Measurements from ENCODE around the gene CST5. TPM values are rescaled to one million over a fixed set of nuclear protein-coding genes. Genes with fewer than 3 reads are reported as not detected.
"Not testable (repeated sequence)": the region's sequence is repeated elsewhere in the genome, so short reads cannot be mapped to it uniquely, and the experiment has no call there.

Gene CST5
- not detected in 2 replicates for total RNA-seq (2014; rRNA removed; shearing (Covaris generic))

DNA sequence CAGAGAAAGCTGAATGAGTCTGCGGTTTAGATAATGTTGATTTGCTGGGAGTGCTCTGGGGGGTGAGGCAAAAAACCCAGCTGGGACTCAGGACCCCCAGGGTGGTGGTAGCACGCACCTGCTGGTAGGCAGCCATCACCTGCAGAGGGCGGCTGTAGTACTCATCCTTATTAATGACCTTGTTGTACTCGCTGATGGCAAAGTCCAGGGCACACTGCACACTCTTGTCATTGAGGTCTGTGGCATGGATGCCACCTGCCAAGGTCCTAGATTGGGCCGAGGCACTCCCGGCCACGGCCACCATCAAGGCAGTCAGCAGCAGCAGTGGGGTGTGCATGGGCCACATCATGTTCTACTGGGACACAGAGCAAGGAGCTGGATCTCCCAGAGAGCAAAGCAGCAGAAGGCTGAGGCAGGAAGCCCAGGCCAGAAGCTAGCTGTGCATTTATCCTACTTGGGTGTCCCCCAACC is at the start of gene CST5:
CST5 (minus strand) TSS at position 421 of the 471 bp plus-strand sequence; CDS start at position 349, 72 bp downstream.
- DNase-seq (ENCODE audit: low spot score) = no peak

- DNase-seq (ENCODE audit: low spot score) = no peak
These were observed 49.2 kb upstream of the CST5 start for GRCh38 chr20:23928788-23929187.

DNA sequence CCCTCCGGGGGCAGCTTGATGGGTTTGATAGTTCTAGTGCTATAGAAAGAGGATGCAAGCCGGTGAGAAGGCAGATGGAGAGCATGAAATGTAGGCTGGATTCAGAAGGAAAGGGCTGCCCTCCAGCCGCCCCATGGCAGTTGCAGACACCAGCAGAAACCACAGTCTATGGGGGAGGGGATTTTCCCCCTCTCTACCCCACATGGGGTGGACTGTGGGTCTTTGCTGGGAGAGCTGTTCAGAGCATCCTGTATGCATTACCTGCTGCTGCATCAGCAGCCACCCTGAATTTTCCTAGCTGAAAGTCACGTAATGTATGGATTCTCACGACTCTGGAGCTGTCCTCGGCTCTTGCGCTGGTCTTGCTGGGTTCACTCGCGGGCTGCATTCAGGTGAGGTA is 48.8 kb upstream of the CST5 start:
- DNase-seq (ENCODE audit: low spot score) = no peak

DNA sequence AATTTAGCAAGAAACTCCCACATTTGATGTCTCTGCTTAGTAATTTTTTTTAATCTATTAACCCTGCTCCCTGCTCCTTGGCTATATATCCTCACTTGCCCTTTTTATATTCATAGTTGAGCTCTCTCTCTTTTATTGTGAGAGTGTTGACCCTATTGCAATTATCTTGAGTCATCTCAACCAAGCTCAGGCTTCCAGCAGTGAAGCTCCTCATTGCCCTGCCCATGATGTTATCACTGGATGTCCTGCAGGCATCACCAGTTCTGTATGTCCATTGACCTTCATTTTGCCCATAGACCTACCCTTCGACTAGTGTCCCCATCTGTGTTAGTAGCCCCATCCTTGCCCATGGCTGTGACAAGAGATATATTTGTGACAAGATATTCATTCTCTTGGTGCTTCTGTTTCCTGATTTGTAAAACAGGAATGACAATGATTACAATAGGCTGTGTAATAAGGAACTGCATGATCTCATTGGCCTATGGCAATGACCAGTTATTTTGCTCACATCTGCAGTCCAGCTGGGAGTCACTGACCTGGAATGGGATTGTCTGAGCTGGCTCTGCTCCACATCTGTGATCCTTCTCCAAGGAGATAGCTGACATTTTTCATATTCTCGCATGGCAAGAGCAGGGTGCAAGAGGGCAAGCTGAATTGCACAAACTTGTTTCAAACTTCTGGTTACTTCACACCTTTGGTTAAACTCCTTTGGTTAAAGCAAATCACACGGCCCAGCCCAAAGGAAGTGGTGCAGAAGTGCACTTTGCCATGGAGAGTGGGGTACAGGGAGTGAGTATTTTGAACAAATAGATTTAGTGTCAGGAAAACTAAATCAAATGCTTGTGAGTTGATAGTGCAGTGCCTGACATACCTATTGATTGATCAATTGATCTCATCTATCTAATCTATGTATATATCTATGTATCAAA is 47.7 kb upstream of the CST5 start:
- no peak for DNase-seq (ENCODE audit: low spot score)

DNA sequence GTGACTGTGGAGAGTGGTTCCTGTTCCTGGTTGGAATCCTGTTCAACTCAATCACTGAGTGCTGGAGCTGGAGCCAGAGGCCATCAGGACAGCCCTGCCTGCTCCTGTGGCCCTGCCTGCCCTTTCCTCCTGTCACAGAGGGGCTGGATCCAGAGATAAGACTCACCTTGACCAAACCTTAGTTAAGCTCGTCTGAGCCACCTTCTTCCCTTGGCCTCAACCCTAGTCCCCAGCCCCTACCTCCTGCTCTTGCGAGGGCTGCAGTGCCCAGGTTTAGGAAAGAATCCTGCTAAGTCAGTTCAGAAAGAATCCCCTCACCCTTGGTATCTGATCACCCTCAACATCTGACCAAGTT is 47.0 kb upstream of the CST5 start:
- no peak for DNase-seq (ENCODE audit: low spot score)

GRCh38 chr20:23925789-23926525 is 46.4 kb upstream of the CST5 start:
- DNase-seq (ENCODE audit: low spot score) = no peak

- DNase-seq (ENCODE audit: low spot score) = no peak
These were observed 45.2 kb upstream of the CST5 start for GRCh38 chr20:23924751-23925150.

DNA sequence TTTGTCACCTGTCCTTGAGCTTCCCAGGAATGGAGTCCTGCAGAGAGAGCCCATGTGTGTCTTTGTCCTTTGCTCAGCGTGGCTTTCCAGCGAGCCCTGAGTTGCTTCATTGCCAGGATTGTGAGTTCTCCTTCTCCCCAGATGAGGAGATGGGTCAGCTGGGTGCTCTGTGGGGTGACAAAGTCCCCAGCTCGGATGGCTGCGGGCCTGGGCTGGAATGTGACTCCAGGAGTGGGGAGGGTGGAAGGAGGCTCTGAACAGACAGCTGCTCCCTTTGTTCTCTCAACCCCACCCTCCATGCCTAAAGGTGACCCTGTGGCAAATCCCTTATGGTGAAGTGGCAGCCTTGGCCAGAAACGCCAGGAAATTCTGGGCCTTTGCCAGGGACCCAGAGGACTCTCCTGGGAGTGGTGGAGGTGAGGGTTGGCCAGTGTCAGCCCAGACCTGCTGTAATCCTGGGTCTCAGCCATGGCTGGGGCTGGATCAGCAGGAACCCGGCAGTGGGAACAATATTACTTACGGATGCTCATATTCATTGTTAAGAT is 44.4 kb upstream of the CST5 start:
- no peak for DNase-seq (ENCODE audit: low spot score)

DNA sequence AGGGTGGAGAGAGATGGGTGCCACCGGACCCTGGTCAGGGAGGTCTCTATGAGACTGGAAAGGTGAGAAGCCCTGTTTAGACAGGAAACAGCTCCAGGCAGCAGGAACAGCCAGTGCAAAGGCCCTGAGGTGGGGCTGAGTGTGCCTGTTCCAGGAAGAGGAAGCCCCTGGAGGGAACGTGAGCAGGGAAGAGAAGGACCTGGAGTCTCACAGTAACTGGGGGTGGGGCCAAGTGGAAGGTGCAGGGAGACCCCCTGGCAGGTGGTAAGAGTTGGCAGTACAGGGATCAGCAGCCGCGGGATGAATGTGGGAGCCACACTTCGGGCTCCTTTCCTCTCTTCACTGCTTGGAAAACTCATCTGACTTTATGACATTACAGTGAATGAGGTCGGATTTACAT is 43.8 kb upstream of the CST5 start:
- DNase-seq (ENCODE audit: low spot score) = no peak

DNA sequence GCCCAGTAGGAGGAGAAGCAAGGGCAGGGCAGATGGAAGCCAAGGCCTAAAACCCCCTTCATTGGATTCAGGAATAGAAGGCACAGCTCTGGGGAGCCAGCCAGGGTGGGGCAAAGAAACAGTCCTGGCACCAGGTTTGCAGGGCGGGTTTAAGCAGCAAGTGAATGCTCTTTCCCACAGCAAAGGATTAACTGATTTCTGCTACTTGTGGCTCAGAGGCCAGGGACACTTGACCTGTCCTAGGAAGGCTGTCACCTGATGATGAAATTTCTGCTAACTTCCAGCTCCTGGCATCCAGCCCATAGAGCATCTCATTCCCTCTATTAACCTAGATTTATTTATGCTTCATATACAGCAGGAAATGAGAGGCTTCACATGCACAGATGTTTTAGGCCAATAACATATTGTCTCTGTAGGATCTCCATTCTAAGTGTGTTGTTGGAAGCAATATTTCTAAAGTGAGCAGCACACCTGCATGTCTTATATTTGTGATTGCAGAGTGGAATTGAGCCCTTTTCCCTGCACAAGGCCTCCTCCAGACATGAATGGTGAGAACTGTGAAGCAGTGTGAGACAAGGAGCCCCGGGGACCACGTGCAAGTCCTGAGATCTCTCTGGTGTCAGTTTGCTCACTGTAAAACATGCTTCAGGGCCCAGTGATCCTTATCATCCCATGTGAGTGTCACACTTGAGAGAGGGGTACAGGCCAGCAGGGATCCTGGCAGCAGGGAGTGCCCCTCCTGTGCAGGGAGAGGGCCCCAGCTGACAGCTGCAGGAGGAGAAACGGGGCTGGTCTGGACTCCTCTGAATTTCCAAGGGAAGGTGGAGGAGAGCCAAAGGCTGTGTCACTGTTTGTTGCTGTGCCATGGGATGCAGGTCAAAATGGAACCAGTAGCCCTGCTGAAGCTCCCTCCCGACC is 41.1 kb upstream of the CST5 start:
- DNase-seq (ENCODE audit: low spot score) = no peak

- DNase-seq (ENCODE audit: low spot score) = no peak
These were observed 39.3 kb upstream of the CST5 start for GRCh38 chr20:23918896-23919295.

DNA sequence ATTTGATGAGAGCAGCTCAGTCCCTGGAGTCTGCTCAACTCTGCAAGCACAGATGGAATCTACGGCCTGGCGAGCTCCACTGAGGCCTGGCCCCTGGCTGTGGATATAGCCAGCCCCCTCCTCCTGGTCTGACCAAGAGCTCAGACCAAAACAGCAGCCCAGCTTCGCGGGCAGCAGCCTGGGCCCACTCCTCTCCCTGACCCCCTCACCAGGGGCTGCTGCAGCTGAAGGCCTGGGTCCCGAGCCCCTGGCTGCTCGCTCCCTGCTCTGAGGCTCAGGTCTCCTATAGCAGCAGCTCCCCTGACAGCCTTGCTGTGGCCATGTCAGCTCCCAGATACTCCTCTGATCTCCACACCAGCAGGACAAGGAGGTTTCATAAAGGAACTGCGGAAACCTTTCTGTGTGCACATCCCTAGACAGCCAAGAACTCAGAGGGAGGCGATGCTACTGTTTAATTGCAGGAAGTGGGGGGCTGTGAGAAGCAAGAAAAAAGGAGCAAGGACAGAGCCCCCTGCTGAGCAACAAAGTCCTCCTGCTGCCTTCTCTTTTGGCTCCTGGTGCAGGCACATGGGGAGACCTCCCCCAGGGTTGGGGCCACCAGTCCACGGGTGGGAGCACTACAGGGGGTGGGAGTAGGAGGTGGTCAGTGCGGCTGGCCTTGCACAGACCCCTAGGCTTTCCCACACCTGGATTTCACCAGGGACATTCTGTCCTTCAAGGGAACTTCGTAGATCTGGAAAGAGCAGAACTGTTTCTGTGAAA is 38.7 kb upstream of the CST5 start:
- no peak for DNase-seq (ENCODE audit: low spot score)

- DNase-seq (ENCODE audit: low spot score) = no peak
These were observed 37.6 kb upstream of the CST5 start for GRCh38 chr20:23917024-23917725.

- DNase-seq (ENCODE audit: low spot score) = no peak
These were observed 36.3 kb upstream of the CST5 start for GRCh38 chr20:23915844-23916243.

DNA sequence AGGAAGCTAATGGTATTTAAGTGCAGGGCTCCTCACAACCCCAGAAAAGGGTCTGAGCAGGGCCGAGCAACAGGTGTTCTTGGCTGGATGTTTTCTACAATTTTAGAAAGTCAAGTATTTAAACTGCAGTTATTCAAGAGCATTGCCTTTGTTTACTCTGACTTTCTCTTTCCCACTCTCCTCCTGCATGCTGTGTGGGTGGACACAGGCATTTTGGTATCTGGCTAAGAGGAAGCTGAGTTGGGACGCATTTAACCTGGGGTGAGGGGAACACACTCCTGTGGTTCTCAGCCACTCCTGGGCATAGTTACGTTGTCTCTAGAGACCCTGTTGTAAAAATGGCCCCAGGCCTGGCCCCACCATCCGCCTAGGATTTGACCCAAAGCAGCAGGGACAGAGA is 34.9 kb upstream of the CST5 start:
- DNase-seq (ENCODE audit: low spot score) = not testable (repeated sequence)

DNA sequence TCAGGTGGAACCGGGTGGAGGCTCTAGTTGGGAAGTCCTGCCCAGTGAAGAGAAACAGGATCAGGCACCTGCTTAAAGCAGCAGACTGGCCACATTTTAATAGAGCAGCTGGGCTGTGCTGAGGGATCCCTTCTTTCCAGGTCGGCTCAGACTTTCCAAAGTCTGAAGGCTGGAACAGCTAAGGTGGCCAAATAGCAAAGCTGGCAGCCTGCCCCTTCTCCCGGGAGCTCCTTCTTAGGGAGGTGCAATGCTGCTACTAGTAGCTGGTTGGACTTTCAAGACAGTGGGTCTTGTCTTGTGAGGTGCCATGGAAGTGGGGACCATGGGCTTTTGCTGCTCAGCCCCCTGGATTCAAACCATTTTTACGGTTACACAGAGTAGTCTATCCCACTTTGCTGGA is 30.7 kb upstream of the CST5 start:
- DNase-seq (ENCODE audit: low spot score) = no peak

GRCh38 chr20:23909390-23909789 is 29.8 kb upstream of the CST5 start:
- DNase-seq (ENCODE audit: low spot score) = no peak

GRCh38 chr20:23907579-23907978 is 28.0 kb upstream of the CST5 start:
- no peak for DNase-seq (ENCODE audit: low spot score)

DNA sequence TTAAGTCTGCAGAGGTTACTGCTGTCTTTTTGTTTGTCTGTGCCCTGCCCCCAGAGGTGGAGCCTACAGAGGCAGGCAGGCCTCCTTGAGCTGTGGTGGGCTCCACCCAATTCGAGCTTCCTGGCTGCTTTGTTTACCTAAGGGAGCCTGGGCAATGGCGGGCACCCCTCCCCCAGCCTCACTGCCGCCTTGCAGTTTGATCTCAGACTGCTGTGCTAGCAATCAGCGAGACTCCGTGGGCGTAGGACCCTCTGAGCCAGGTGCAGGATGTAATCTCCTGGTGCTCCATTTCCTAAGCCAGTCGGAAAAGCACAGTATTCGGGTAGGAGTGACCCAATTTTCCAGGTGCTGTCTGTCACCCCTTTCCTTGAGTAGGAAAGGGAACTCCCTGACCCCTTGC is 22.8 kb upstream of the CST5 start:
- DNase-seq (ENCODE audit: low spot score) = not testable (repeated sequence)

GRCh38 chr20:23890867-23891266 is 11.3 kb upstream of the CST5 start:
- not testable (repeated sequence) for DNase-seq (ENCODE audit: low spot score)

Measured in H4 (cell line).